ENCODE data around the gene PNMA1.
"Not testable (repeated sequence)": the region's sequence is repeated elsewhere in the genome, so short reads cannot be mapped to it uniquely, and the experiment has no call there.

Gene PNMA1

GRCh38 chr14:73717711-73718417, 3.7 kb upstream of the PNMA1 start:
- no peak for DNase-seq (ENCODE audit: low read depth in 2 of 2)

GRCh38 chr14:73717266-73717665, 3.1 kb upstream of the PNMA1 start:
- no peak for DNase-seq (ENCODE audit: low read depth in 2 of 2)

GRCh38 chr14:73715707-73716106, 1.5 kb upstream of the PNMA1 start:
- no peak for DNase-seq (ENCODE audit: low read depth in 2 of 2)

- no peak for DNase-seq (ENCODE audit: low read depth in 2 of 2)
These were observed 485 bp upstream of the PNMA1 start for GRCh38 chr14:73714656-73715081.

GRCh38 chr14:73713206-73713802, 880 bp downstream of the PNMA1 start:
- DNase-seq (ENCODE audit: low read depth in 2 of 2), result no peak

GRCh38 chr14:73712540-73713180, 1.5 kb downstream of the PNMA1 start:
- peak in 1 of 2 donors; percentile 25 for DNase-seq (ENCODE audit: low read depth in 2 of 2)

- DNase-seq (ENCODE audit: low read depth in 2 of 2), result no peak
These were observed 2.1 kb downstream of the PNMA1 start for GRCh38 chr14:73712071-73712506.

GRCh38 chr14:73710737-73711136, 3.4 kb downstream of the PNMA1 start:
- no peak for DNase-seq (ENCODE audit: low read depth in 2 of 2)

- no peak for DNase-seq (ENCODE audit: low read depth in 2 of 2)
These were observed 4.2 kb downstream of the PNMA1 start for GRCh38 chr14:73709904-73710469.

- DNase-seq (ENCODE audit: low read depth in 2 of 2), result not testable (repeated sequence)
These were observed 6.1 kb downstream of the PNMA1 start for GRCh38 chr14:73708076-73708475.

- DNase-seq (ENCODE audit: low read depth in 2 of 2), result no peak
These were observed 13.9 kb downstream of the PNMA1 start for GRCh38 chr14:73700325-73700724.

GRCh38 chr14:73696466-73697400, 17.5 kb downstream of the PNMA1 start:
- no peak for DNase-seq (ENCODE audit: low read depth in 2 of 2)

GRCh38 chr14:73695997-73696396, 18.2 kb downstream of the PNMA1 start:
- no peak for DNase-seq (ENCODE audit: low read depth in 2 of 2)

- DNase-seq (ENCODE audit: low read depth in 2 of 2), result no peak
These were observed 19.1 kb downstream of the PNMA1 start for GRCh38 chr14:73695082-73695481.

GRCh38 chr14:73694083-73694482, 20.1 kb downstream of the PNMA1 start:
- DNase-seq (ENCODE audit: low read depth in 2 of 2), result no peak

GRCh38 chr14:73686901-73687300, 27.3 kb downstream of the PNMA1 start:
- no peak for DNase-seq (ENCODE audit: low read depth in 2 of 2)

- no peak for DNase-seq (ENCODE audit: low read depth in 2 of 2)
These were observed 28.9 kb downstream of the PNMA1 start for GRCh38 chr14:73685328-73685727.

GRCh38 chr14:73684627-73685026, 29.6 kb downstream of the PNMA1 start:
- no peak for DNase-seq (ENCODE audit: low read depth in 2 of 2)

- no peak for DNase-seq (ENCODE audit: low read depth in 2 of 2)
These were observed 33.4 kb downstream of the PNMA1 start for GRCh38 chr14:73680821-73681220.

GRCh38 chr14:73678698-73679097, 35.5 kb downstream of the PNMA1 start:
- DNase-seq (ENCODE audit: low read depth in 2 of 2), result no peak

GRCh38 chr14:73674986-73675385, 39.2 kb downstream of the PNMA1 start:
- DNase-seq (ENCODE audit: low read depth in 2 of 2), result no peak

GRCh38 chr14:73667854-73668253, 46.3 kb downstream of the PNMA1 start:
- DNase-seq (ENCODE audit: low read depth in 2 of 2), result no peak
